CD4-positive, alpha-beta T cell (primary cell): ENCODE data around the gene KIF4A. TPM values are rescaled to one million over a fixed set of nuclear protein-coding genes. Genes with fewer than 3 reads are reported as not detected.
"Not testable (repeated sequence)": the region's sequence is repeated elsewhere in the genome, so short reads cannot be mapped to it uniquely, and the experiment has no call there.

ENCODE experiments used
- ATAC-seq: fragments of 200-7000 bp; cut with Tn5 transposase; one replicate; pipeline ENCODE4 v1.10.0; 2022; ENCODE audit warnings: mild to moderate bottlenecking; ENCODE audit not compliant: poor library complexity
- CTCF ChIA-PET: fragments of 350-600 bp; sonication (Branson Sonifier 250); formaldehyde crosslinking; loops from one replicate; lab custom pipeline; 2021; ENCODE audit warnings: antibody characterized with exemption, inconsistent platforms; lab: Charles Lee
- POLR2A ChIA-PET: fragments of 350-600 bp; sonication (Branson Sonifier 250); formaldehyde crosslinking; loops from one replicate; lab custom pipeline; 2021; ENCODE audit warnings: antibody characterized with exemption, inconsistent platforms; lab: Charles Lee
- DNase-seq, 14 experiments: peaks; one replicate each; pipeline ENCODE4 v3.0.0-alpha.2; 2013 to 2020; ENCODE audit warnings: mixed read lengths in 2 of 14
- H3K27ac ChIP-seq, 2 donors: one replicate each; pipeline versions ENCODE4 v1.5.1 to v1.7.0; 2013; ENCODE audit warnings: low read length in 2 of 2, low read depth in 1 of 2, mild to moderate bottlenecking in 1 of 2
- H3K27me3 ChIP-seq, 2 experiments: 1 replicate in 1 of 2; 2 replicates in 1 of 2; pipeline versions ENCODE4 v1.6.1 to v1.7.0; 2013; ENCODE audit warnings: low read length in 2 of 2, control low read depth in 1 of 2, mild to moderate bottlenecking in 1 of 2, moderate library complexity in 1 of 2; ENCODE audit not compliant: insufficient read depth in 2 of 2, control insufficient read depth in 1 of 2
- H3K36me3 ChIP-seq: one replicate; pipeline ENCODE4 v1.6.1; 2013; ENCODE audit warnings: low read length, control low read depth; ENCODE audit not compliant: insufficient read depth
- H3K4me1 ChIP-seq: one replicate; pipeline ENCODE4 v1.6.1; 2013; ENCODE audit warnings: low read length, control low read depth; ENCODE audit not compliant: insufficient read depth
- H3K4me3 ChIP-seq: one replicate; pipeline ENCODE4 v1.5.1; 2013; ENCODE audit warnings: mild to moderate bottlenecking, low read length, moderate library complexity
- H3K9me3 ChIP-seq, 2 experiments: 1 replicate in 1 of 2; 2 replicates in 1 of 2; pipeline versions ENCODE4 v1.6.1 to v1.7.0; 2013; ENCODE audit warnings: low read length in 2 of 2, mild to moderate bottlenecking in 2 of 2, control low read depth in 1 of 2, moderate library complexity in 1 of 2; ENCODE audit not compliant: control insufficient read depth in 1 of 2, insufficient read depth in 1 of 2
- H3K27ac Mint-ChIP-seq: one replicate; pipeline ENCODE4 v1.8.0; 2020; ENCODE audit warnings: mixed read lengths
- H3K27me3 Mint-ChIP-seq: one replicate; pipeline ENCODE4 v1.8.0; 2021; ENCODE audit warnings: mixed read lengths
- H3K36me3 Mint-ChIP-seq: one replicate; pipeline ENCODE4 v1.8.0; 2021; ENCODE audit warnings: low read depth, mixed read lengths
- H3K4me1 Mint-ChIP-seq: one replicate; pipeline ENCODE4 v1.8.0; 2021; ENCODE audit warnings: low read depth, mixed read lengths
- H3K4me3 Mint-ChIP-seq: one replicate; pipeline ENCODE4 v1.8.0; 2020; ENCODE audit warnings: mild to moderate bottlenecking, mixed read lengths
- H3K9me3 Mint-ChIP-seq: one replicate; pipeline ENCODE4 v1.8.0; 2020; ENCODE audit warnings: mixed read lengths
- CTCF ChIP-seq: fragments of 200-600 bp; IDR thresholded peaks from one replicate; pipeline ENCODE4 v1.8.0; 2022; ENCODE audit warnings: antibody characterized with exemption, mild to moderate bottlenecking
- intact Hi-C, 2 experiments: fragments of 100-400 bp; cut with DNase I in 1 of 2; cut with micrococcal nuclease in 1 of 2; formaldehyde crosslinking; loops; one replicate each; pipeline versions ENCODE4 v1.15.1 to v1.9.0; 2023 to 2025; cut with DNase I, micrococcal nuclease
- polyA plus RNA-seq, 2 donors: library from polyadenylated mRNA; unstranded; fragments of 120-200 nt; gene quantifications; one replicate each; pipeline ENCODE4 v1.2.1, GENCODE V29; 2013
- total RNA-seq, 174 experiments: library from RNA in 2 of 174; stranded (reverse) in 2 of 174; gene quantifications; one replicate each; pipeline ENCODE4 v1.2.3 and lab custom pipeline; 2021 to 2026

The KIF4A gene
- under 1 TPM; 0.06 to 0.19 TPM for total RNA-seq
- polyA plus RNA-seq (2013, experiment 1 of 2): 0.33 TPM
- polyA plus RNA-seq (2013, experiment 2 of 2): 0.87 TPM
- 0 to 63.7 (median 0.57) reads per million in 172 experiments for total RNA-seq (lab: John Stamatoyannopoulos, UW)

GRCh38 chrX:70289793-70290770 is at the start of gene KIF4A, which contains the start of gene PDZD11:
KIF4A (plus strand) TSS chrX:70290104; CDS start chrX:70290459, 355 bp downstream.
PDZD11 (minus strand) TSS chrX:70289927; CDS start chrX:70289341, 586 bp downstream.
- H3K4me1 Mint-ChIP-seq: peaks cover 18% of the 10 kb centered on the region
- ATAC-seq: peak; percentile 96
- peak within 1 kb of the TSS; percentile 76 for H3K4me3 ChIP-seq
- peaks cover 37% of the 10 kb centered on the region for H3K36me3 Mint-ChIP-seq
- peak within 1 kb of the TSS; percentile 86 for H3K4me3 Mint-ChIP-seq
- TF ChIP-seq CTCF: no peak
- peak; percentile 45 to 87 (median 65) for DNase-seq
- H3K9me3 Mint-ChIP-seq: no peaks in the 10 kb centered on the region
- H3K27me3 ChIP-seq: no peaks in the 10 kb centered on the region
- ChIA-PET CTCF (no interaction called here), POLR2A (interaction anchor here (0.9 to 1.2 kb wide), 3 partner anchors 23 to 157 kb away, joined by 3 to 9 read pairs (median 3); partner anchors contain the start of gene IGBP1)
- no peaks in the 10 kb centered on the region for H3K27me3 Mint-ChIP-seq
- H3K27ac ChIP-seq: peak within 1 kb of the TSS in 1 of 2 donors; percentile 62
- peak within 1 kb of the TSS; percentile 81 for H3K27ac Mint-ChIP-seq
- H3K9me3 ChIP-seq: no peaks in the 10 kb centered on the region
- intact Hi-C loops: loop anchor here (5.0 to 10.0 kb wide), 3 partner anchors 142 to 155 kb away; partner anchors contain the start of gene IGBP1 (in 1 of the 2)
- H3K4me1 ChIP-seq: peaks cover 13% of the 10 kb centered on the region
- no peaks in the 10 kb centered on the region for H3K36me3 ChIP-seq

- POLR2A ChIA-PET: no interaction called here
- no peaks in the 10 kb centered on the region for H3K4me1 ChIP-seq
- no peak for ATAC-seq
- intact Hi-C loops: no loop called here
- H3K4me1 Mint-ChIP-seq: no peaks in the 10 kb centered on the region
- H3K27me3 ChIP-seq: no peaks in the 10 kb centered on the region
- H3K9me3 Mint-ChIP-seq: no peaks in the 10 kb centered on the region
- no peak for TF ChIP-seq CTCF
- no peak overlapping the region for H3K27ac Mint-ChIP-seq
- H3K9me3 ChIP-seq: no peaks in the 10 kb centered on the region
- no peak overlapping the region for H3K27ac ChIP-seq
- H3K4me3 Mint-ChIP-seq: no peak overlapping the region
- DNase-seq: no peak
- no peak overlapping the region for H3K4me3 ChIP-seq
- no peaks in the 10 kb centered on the region for H3K36me3 ChIP-seq
- H3K27me3 Mint-ChIP-seq: no peaks in the 10 kb centered on the region
- CTCF ChIA-PET: no interaction called here
- H3K36me3 Mint-ChIP-seq: no peaks in the 10 kb centered on the region
Measured at GRCh38 chrX:70240751-70241150, 49.2 kb upstream of the KIF4A start.

- no peaks in the 10 kb centered on the region for H3K36me3 Mint-ChIP-seq
- Histone ChIP-seq H3K27me3 (no peaks in the 10 kb centered on the region), H3K9me3 (no peaks in the 10 kb centered on the region), H3K36me3 (no peaks in the 10 kb centered on the region), H3K4me1 (no peaks in the 10 kb centered on the region), H3K4me3 (no peak overlapping the region), H3K27ac (no peak overlapping the region)
- H3K4me3 Mint-ChIP-seq: no peak overlapping the region
- ATAC-seq (no peak), DNase-seq (no peak)
- H3K27me3 Mint-ChIP-seq: no peaks in the 10 kb centered on the region
- H3K9me3 Mint-ChIP-seq: no peaks in the 10 kb centered on the region
- CTCF ChIA-PET: no interaction called here
- POLR2A ChIA-PET: interaction anchor here (0.6 kb wide), 1 partner anchor 227 kb away, joined by 4 read pairs; no protein-coding TSS in a partner anchor
- no peak for TF ChIP-seq CTCF
- no peak overlapping the region for H3K27ac Mint-ChIP-seq
- intact Hi-C loops: no loop called here
- no peaks in the 10 kb centered on the region for H3K4me1 Mint-ChIP-seq
Measured at GRCh38 chrX:70241501-70241900, 48.4 kb upstream of the KIF4A start.

GRCh38 chrX:70243601-70244000 is 46.3 kb upstream of the KIF4A start:
- H3K9me3 ChIP-seq, H3K36me3 Mint-ChIP-seq, H3K27me3 ChIP-seq, H3K36me3 ChIP-seq, H3K4me3 ChIP-seq, H3K27ac ChIP-seq, H3K4me1 Mint-ChIP-seq, H3K4me1 ChIP-seq, H3K9me3 Mint-ChIP-seq, H3K27me3 Mint-ChIP-seq, intact Hi-C loops, H3K4me3 Mint-ChIP-seq, POLR2A ChIA-PET, CTCF ChIA-PET, H3K27ac Mint-ChIP-seq, DNase-seq, ATAC-seq: not testable (repeated sequence)
